WTC11 (cell line): Measurements from ENCODE around the gene FOXJ1.

Experiments
- CREB1 ChIP-seq: sonication (generic); formaldehyde crosslinking; IDR thresholded peaks from 2 replicates; pipeline ENCODE4 v1.8.0; 2023; ENCODE audit warnings: mild to moderate bottlenecking, missing genetic modification reagents
- JUN ChIP-seq: sonication (generic); formaldehyde crosslinking; IDR thresholded peaks from 2 replicates; pipeline ENCODE4 v1.8.0; 2023; ENCODE audit warnings: mild to moderate bottlenecking, missing genetic modification reagents
- NR2C2 ChIP-seq: sonication (generic); formaldehyde crosslinking; IDR thresholded peaks from 2 replicates; pipeline ENCODE4 v1.8.0; 2022; ENCODE audit warnings: mild to moderate bottlenecking, missing genetic modification reagents
- ZNF138 ChIP-seq: sonication (generic); formaldehyde crosslinking; conservative IDR thresholded peaks from 2 replicates; pipeline ENCODE4 v1.8.1; 2022; ENCODE audit warnings: mild to moderate bottlenecking, moderate library complexity, missing genetic modification reagents
- TF ChIP-seq, protein P1 (sequence below): fragments of 200-600 bp; IDR thresholded peaks from 2 replicates; pipeline ENCODE4 v1.8.0; 2022; ENCODE audit warnings: antibody characterized with exemption
- TF ChIP-seq, protein P2 (sequence below): sonication (generic); formaldehyde crosslinking; IDR thresholded peaks from 2 replicates; pipeline ENCODE4 v1.8.1; 2022; ENCODE audit warnings: low read depth, missing genetic modification reagents, borderline replicate concordance
- TF ChIP-seq, protein P3 (sequence below): sonication (generic); formaldehyde crosslinking; IDR thresholded peaks from 2 replicates; pipeline ENCODE4 v1.8.1; 2022; ENCODE audit warnings: missing genetic modification reagents, borderline replicate concordance
- TF ChIP-seq, protein P4 (sequence below): sonication (generic); formaldehyde crosslinking; IDR thresholded peaks from 2 replicates; pipeline ENCODE4 v1.8.0; 2022; ENCODE audit warnings: mild to moderate bottlenecking, missing genetic modification reagents
- TF ChIP-seq, protein P5 (sequence below): fragments of 250-450 bp; sonication (Bioruptor Pico); IDR thresholded peaks from 2 replicates; pipeline ENCODE4 v1.9.0; 2021; ENCODE audit warnings: mild to moderate bottlenecking
- TF ChIP-seq, protein P6 (sequence below): sonication (generic); formaldehyde crosslinking; IDR thresholded peaks from 2 replicates; pipeline ENCODE4 v1.8.0; 2022; ENCODE audit warnings: missing genetic modification reagents

DNA sequence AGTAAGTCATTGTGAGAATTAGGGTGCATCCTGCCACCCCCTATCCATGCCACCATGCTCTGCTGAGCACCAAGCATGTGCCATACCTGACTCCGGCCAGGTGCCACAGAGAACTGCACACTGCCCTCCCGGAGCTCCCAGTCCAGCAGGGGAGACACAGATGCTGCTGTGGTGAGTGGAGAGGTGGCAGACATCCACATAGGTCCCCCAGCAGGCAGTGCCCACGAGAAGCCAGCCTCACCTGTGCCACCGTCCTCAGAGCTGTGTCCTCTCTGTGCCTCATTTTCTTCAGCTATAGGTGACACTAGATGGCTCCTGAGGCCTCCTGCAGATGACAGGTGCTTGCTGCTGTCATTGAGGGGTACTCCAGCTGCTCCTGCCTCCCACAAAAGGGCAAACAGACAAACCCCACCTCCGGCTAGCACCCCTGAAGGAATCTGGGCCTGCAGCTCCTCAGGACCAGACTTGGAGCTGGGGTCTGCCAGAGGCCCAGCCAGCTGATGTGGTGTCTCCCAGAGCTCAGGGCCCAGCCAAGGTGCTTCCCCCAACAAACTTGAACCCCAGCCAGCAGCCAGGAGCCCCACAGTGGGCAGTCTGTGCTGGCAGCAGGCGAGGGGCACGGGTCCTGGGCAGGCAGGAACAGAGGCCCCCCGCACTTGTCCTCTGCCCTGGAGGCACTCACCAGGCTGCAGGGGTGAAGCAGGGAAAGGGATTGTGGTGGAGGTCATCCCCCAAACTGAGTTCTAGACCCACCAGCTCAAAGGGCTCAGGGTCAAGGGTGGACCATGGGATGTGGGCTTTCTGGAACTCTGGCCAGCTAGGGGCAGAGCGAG is 17.1 kb downstream of the FOXJ1 start:
- no peak for TF ChIP-seq JUN
- TF ChIP-seq, protein P1, sequence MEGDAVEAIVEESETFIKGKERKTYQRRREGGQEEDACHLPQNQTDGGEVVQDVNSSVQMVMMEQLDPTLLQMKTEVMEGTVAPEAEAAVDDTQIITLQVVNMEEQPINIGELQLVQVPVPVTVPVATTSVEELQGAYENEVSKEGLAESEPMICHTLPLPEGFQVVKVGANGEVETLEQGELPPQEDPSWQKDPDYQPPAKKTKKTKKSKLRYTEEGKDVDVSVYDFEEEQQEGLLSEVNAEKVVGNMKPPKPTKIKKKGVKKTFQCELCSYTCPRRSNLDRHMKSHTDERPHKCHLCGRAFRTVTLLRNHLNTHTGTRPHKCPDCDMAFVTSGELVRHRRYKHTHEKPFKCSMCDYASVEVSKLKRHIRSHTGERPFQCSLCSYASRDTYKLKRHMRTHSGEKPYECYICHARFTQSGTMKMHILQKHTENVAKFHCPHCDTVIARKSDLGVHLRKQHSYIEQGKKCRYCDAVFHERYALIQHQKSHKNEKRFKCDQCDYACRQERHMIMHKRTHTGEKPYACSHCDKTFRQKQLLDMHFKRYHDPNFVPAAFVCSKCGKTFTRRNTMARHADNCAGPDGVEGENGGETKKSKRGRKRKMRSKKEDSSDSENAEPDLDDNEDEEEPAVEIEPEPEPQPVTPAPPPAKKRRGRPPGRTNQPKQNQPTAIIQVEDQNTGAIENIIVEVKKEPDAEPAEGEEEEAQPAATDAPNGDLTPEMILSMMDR = no peak
- TF ChIP-seq, protein P2, sequence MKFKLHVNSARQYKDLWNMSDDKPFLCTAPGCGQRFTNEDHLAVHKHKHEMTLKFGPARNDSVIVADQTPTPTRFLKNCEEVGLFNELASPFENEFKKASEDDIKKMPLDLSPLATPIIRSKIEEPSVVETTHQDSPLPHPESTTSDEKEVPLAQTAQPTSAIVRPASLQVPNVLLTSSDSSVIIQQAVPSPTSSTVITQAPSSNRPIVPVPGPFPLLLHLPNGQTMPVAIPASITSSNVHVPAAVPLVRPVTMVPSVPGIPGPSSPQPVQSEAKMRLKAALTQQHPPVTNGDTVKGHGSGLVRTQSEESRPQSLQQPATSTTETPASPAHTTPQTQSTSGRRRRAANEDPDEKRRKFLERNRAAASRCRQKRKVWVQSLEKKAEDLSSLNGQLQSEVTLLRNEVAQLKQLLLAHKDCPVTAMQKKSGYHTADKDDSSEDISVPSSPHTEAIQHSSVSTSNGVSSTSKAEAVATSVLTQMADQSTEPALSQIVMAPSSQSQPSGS (CRISPR knock-in tag) = no peak
- TF ChIP-seq, protein P3, sequence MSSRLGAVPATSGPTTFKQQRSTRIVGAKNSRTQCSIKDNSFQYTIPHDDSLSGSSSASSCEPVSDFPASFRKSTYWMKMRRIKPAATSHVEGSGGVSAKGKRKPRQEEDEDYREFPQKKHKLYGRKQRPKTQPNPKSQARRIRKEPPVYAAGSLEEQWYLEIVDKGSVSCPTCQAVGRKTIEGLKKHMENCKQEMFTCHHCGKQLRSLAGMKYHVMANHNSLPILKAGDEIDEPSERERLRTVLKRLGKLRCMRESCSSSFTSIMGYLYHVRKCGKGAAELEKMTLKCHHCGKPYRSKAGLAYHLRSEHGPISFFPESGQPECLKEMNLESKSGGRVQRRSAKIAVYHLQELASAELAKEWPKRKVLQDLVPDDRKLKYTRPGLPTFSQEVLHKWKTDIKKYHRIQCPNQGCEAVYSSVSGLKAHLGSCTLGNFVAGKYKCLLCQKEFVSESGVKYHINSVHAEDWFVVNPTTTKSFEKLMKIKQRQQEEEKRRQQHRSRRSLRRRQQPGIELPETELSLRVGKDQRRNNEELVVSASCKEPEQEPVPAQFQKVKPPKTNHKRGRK (CRISPR knock-in tag) = no peak
- no peak for TF ChIP-seq CREB1 (CRISPR knock-in tag)
- TF ChIP-seq, protein P4, sequence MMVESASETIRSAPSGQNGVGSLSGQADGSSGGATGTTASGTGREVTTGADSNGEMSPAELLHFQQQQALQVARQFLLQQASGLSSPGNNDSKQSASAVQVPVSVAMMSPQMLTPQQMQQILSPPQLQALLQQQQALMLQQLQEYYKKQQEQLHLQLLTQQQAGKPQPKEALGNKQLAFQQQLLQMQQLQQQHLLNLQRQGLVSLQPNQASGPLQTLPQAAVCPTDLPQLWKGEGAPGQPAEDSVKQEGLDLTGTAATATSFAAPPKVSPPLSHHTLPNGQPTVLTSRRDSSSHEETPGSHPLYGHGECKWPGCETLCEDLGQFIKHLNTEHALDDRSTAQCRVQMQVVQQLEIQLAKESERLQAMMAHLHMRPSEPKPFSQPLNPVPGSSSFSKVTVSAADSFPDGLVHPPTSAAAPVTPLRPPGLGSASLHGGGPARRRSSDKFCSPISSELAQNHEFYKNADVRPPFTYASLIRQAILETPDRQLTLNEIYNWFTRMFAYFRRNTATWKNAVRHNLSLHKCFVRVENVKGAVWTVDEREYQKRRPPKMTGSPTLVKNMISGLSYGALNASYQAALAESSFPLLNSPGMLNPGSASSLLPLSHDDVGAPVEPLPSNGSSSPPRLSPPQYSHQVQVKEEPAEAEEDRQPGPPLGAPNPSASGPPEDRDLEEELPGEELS (CRISPR knock-in tag) = no peak
- TF ChIP-seq, protein P5, sequence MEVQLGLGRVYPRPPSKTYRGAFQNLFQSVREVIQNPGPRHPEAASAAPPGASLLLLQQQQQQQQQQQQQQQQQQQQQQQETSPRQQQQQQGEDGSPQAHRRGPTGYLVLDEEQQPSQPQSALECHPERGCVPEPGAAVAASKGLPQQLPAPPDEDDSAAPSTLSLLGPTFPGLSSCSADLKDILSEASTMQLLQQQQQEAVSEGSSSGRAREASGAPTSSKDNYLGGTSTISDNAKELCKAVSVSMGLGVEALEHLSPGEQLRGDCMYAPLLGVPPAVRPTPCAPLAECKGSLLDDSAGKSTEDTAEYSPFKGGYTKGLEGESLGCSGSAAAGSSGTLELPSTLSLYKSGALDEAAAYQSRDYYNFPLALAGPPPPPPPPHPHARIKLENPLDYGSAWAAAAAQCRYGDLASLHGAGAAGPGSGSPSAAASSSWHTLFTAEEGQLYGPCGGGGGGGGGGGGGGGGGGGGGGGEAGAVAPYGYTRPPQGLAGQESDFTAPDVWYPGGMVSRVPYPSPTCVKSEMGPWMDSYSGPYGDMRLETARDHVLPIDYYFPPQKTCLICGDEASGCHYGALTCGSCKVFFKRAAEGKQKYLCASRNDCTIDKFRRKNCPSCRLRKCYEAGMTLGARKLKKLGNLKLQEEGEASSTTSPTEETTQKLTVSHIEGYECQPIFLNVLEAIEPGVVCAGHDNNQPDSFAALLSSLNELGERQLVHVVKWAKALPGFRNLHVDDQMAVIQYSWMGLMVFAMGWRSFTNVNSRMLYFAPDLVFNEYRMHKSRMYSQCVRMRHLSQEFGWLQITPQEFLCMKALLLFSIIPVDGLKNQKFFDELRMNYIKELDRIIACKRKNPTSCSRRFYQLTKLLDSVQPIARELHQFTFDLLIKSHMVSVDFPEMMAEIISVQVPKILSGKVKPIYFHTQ = no peak
- TF ChIP-seq, protein P6, sequence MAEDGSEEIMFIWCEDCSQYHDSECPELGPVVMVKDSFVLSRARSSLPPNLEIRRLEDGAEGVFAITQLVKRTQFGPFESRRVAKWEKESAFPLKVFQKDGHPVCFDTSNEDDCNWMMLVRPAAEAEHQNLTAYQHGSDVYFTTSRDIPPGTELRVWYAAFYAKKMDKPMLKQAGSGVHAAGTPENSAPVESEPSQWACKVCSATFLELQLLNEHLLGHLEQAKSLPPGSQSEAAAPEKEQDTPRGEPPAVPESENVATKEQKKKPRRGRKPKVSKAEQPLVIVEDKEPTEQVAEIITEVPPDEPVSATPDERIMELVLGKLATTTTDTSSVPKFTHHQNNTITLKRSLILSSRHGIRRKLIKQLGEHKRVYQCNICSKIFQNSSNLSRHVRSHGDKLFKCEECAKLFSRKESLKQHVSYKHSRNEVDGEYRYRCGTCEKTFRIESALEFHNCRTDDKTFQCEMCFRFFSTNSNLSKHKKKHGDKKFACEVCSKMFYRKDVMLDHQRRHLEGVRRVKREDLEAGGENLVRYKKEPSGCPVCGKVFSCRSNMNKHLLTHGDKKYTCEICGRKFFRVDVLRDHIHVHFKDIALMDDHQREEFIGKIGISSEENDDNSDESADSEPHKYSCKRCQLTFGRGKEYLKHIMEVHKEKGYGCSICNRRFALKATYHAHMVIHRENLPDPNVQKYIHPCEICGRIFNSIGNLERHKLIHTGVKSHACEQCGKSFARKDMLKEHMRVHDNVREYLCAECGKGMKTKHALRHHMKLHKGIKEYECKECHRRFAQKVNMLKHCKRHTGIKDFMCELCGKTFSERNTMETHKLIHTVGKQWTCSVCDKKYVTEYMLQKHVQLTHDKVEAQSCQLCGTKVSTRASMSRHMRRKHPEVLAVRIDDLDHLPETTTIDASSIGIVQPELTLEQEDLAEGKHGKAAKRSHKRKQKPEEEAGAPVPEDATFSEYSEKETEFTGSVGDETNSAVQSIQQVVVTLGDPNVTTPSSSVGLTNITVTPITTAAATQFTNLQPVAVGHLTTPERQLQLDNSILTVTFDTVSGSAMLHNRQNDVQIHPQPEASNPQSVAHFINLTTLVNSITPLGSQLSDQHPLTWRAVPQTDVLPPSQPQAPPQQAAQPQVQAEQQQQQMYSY (CRISPR knock-in tag) = no peak
- no peak for TF ChIP-seq NR2C2 (CRISPR knock-in tag)
- no peak for TF ChIP-seq ZNF138 (CRISPR knock-in tag)
